Fibroblast of mammary gland (primary cell): ENCODE results near the gene DAAM2.
A peak's percentile ranks its signal among the peaks of the same experiment; 100 is the strongest.

Experiments
- DNase-seq: peaks from one replicate; pipeline ENCODE4 v3.0.0-alpha.2; 2010; ENCODE audit warnings: low read depth
- H3K4me3 ChIP-seq: 2 replicates; pipeline ENCODE4 v1.5.1; 2011; ENCODE audit warnings: low read depth, mild to moderate bottlenecking, low read length, moderate library complexity; ENCODE audit not compliant: control insufficient read depth
- CTCF ChIP-seq: conservative IDR thresholded peaks from 2 replicates; pipeline ENCODE4 v1.5.1; 2011; ENCODE audit warnings: low read depth, low read length, inconsistent platforms; ENCODE audit not compliant: control insufficient read depth, insufficient read depth

DAAM2 gene

GRCh38 chr6:39830444-39830843 lies 38.3 kb downstream of the DAAM2 start:
- H3K4me3 ChIP-seq = no peak overlapping the region
- no peak for DNase-seq
- no peak for TF ChIP-seq CTCF

GRCh38 chr6:39831701-39832100 lies 39.5 kb downstream of the DAAM2 start:
- DNase-seq = no peak
- no peak overlapping the region for H3K4me3 ChIP-seq

GRCh38 chr6:39834278-39834677 lies 42.1 kb downstream of the DAAM2 start:
- no peak for TF ChIP-seq CTCF

More at GRCh38 chr6:39831701-39832100, 39.5 kb downstream of the DAAM2 start:
- TF ChIP-seq CTCF = no peak

GRCh38 chr6:39834866-39835265 lies 42.7 kb downstream of the DAAM2 start:
- TF ChIP-seq CTCF = no peak
- DNase-seq = no peak
- no peak overlapping the region for H3K4me3 ChIP-seq

More at GRCh38 chr6:39834278-39834677, 42.1 kb downstream of the DAAM2 start:
- H3K4me3 ChIP-seq = no peak overlapping the region
- no peak for DNase-seq

- no peak for TF ChIP-seq CTCF
- DNase-seq = peak; percentile 33
- H3K4me3 ChIP-seq = no peak overlapping the region
Measured at GRCh38 chr6:39835821-39836295, 43.7 kb downstream of the DAAM2 start.

- no peak overlapping the region for H3K4me3 ChIP-seq
- no peak for TF ChIP-seq CTCF
- peak; percentile 14 for DNase-seq
Measured at GRCh38 chr6:39836606-39837005, 44.4 kb downstream of the DAAM2 start.

- no peak for TF ChIP-seq CTCF
- no peak overlapping the region for H3K4me3 ChIP-seq
- DNase-seq = no peak
Measured at GRCh38 chr6:39839445-39839844, 47.3 kb downstream of the DAAM2 start.
